Measurements from ENCODE around the gene MAD1L1.
"Not testable (repeated sequence)": the region's sequence is repeated elsewhere in the genome, so short reads cannot be mapped to it uniquely, and the experiment has no call there.

Gene MAD1L1

GRCh38 chr7:1824151-1824881 lies 408.4 kb downstream of the MAD1L1 start:
- not testable (repeated sequence) for DNase-seq (ENCODE audit: low read depth in 2 of 2)

- no peak for DNase-seq (ENCODE audit: low read depth in 2 of 2)
These were observed 409.2 kb downstream of the MAD1L1 start for GRCh38 chr7:1823376-1824150.

GRCh38 chr7:1819259-1819841 lies 413.4 kb downstream of the MAD1L1 start:
- DNase-seq (ENCODE audit: low read depth in 2 of 2), result no peak

DNA sequence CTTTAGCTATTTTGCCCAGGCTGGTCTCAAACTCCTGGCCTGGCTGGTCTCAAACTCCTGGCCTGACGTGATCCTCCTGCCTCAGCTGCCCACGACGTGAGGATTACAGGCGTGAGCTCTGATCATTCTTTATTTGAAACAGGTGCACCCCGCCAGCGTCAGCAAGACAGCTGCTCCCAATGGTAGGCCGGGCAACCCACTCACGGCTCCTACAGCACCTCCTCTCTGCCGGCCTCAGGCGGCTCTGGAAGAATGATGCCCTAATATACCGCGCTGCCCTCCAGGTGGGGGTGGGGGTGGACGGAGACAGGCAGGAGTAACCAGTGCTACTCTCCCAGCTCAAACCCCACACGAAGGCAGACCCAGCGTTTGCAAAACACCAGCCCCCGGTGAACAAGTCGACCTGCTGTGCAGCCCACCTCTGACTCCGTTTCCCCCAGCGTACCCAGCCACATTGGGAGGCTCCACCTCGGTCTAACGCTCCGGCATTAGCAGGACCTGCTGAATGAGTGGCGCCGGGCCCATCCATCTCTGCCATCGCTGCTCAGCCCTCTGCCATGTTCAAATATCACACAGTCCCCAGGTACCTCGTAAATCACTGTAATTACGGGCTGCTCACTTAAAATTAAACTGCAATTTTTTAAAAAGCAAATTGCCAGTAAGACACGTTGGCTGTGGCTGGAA lies 414.0 kb downstream of the MAD1L1 start:
- no peak for DNase-seq (ENCODE audit: low read depth in 2 of 2)

DNA sequence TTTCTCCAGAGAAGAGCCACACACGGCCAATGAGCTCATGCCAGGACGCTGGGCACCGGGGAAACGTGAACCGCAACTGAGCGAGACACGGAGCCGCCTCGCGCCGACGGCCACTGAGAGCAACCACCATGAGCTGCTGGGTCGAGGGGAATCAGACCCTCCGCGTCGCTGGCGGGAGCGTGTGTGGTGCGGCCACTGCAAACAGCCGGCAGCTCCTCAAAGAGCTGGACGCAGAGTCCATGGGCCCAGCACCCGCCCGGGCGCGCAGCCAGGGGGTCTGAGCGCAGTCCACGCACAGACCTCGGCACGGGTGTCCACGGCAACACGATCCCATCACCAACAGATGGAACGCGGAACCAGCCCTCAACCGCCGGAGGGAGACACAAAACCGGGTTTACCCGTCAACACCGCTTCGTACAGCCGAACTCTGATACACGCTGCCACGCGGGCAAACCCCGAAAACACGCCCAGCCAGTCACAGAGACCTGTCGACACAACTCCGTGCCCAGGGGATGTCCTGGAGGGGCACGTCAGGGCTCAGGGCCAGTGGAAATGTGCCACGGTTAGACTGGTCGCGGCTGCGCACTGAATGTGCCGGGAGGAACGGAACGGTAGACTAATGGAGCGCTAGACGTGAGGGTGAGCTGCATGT lies 415.6 kb downstream of the MAD1L1 start:
- no peak for DNase-seq (ENCODE audit: low read depth in 2 of 2)

GRCh38 chr7:1816451-1816850 lies 416.3 kb downstream of the MAD1L1 start:
- DNase-seq (ENCODE audit: low read depth in 2 of 2), result not testable (repeated sequence)

GRCh38 chr7:1815551-1816281 lies 417.0 kb downstream of the MAD1L1 start:
- not testable (repeated sequence) for DNase-seq (ENCODE audit: low read depth in 2 of 2)

- no peak for DNase-seq (ENCODE audit: low read depth in 2 of 2)
These were observed 417.7 kb downstream of the MAD1L1 start for GRCh38 chr7:1815051-1815481.

DNA sequence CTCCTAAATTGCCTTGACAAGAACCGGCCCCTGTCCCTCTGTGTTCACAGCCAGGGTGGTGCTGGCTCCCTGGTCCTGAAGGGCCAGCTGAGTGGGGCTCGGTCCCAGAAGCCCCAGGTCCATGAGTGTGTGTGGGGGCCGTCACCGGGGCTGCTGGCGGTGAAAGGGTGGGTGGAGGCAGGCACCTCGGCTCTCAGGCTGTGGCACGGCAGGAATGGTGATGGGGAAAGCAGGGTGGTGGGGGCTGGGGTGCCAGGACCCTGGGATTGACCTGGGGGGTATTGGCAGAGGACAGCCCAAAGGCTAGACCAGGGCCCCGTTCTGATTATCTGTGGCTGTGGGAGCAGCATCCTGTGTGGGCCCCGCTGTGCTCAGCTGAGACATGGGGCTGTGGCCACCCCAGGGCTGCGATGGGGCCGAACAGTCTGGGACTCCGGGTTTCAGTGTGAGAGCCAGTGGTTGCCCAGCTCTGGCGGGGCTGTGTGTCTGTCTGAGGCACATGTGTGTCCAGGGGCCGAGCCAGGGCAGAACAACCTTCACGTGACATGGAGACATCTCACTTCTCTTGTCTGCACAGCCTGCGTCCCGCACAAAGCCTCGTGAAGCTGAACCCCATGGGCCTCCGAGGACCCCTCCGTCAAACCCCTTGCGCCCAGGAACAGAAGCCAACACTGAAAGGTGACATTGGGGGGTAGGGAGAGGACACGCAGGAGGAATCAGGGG lies 418.5 kb downstream of the MAD1L1 start:
- DNase-seq (ENCODE audit: low read depth in 2 of 2), result no peak

GRCh38 chr7:1813394-1814088 lies 419.2 kb downstream of the MAD1L1 start:
- DNase-seq (ENCODE audit: low read depth in 2 of 2), result no peak

DNA sequence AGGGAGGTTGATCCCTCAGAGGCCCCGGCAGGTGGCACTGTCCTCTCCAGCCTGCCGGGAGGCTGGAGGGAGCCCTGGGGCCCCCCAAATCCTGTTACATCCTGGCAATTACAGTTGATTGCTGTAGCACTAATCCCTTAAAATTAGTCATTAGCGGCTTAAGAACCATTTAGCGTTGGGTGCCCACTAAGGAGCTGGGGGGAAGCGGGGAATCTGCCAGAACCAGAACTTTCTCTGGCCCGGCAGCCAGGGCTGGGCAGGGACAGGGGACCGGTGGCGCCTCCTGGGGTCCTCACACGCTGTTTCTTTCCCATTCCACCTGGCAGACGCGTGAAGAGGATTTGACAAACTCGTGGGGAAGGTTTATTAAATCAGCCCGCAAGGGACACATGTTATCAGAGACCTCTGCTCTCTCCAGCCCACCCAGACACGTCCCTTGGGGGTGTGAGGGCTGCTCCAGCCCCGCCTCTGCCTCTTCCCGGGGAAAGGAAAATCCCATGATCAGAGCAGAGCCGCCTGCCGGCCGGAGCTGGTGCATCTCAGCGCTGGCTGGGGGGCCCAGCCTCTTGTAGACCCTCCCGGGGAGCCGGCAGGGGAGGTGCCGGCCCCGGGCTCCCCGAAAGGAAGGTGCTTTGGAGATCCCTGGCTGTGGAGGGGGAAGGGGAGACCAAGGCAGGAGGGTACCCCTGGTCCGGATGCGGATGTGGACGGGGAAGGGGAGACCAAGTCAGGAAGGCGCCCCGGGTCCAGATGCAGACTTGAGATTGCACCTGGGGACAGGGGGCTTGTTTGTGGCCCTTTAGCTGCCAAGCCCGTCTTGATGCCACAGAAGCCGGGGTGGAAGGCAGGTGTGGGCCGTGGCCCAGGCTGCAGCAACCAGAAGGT lies 420.0 kb downstream of the MAD1L1 start:
- no peak for DNase-seq (ENCODE audit: low read depth in 2 of 2)

DNA sequence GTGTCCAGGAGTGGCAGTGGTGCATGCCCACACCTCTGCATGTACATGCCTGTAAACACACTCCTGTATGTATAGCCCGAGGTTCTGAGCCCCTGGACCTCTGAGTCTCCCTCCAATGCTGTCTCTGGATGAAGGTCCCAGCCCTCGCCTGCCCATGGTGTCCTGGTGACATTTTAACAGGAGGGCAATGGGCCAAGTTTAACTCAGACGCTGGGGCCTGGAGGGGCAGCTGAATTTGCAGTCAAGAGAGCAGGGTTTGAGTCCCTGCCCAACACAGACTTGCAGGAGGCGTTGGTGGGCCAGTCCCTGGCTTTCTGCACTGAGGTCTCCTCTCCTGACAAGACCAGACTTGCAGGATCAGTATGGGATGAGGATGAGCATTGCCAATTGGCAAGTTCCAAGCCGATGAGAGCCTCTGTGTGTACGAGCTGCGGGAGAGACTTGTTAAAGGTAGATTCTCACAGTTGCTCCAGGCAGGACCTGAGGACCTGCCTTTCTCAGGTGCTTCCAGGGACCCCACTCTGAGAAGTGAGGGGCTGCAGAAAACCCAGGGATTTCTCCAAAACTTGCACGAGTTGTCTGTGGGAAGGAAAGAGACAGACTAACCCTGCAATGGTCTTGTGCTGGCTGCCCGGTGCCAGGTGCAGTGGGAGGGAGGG lies 420.8 kb downstream of the MAD1L1 start:
- no peak for DNase-seq (ENCODE audit: low read depth in 2 of 2)

- no peak for DNase-seq (ENCODE audit: low read depth in 2 of 2)
These were observed 421.5 kb downstream of the MAD1L1 start for GRCh38 chr7:1810961-1811849.

- no peak for DNase-seq (ENCODE audit: low read depth in 2 of 2)
These were observed 422.2 kb downstream of the MAD1L1 start for GRCh38 chr7:1810521-1810920.

DNA sequence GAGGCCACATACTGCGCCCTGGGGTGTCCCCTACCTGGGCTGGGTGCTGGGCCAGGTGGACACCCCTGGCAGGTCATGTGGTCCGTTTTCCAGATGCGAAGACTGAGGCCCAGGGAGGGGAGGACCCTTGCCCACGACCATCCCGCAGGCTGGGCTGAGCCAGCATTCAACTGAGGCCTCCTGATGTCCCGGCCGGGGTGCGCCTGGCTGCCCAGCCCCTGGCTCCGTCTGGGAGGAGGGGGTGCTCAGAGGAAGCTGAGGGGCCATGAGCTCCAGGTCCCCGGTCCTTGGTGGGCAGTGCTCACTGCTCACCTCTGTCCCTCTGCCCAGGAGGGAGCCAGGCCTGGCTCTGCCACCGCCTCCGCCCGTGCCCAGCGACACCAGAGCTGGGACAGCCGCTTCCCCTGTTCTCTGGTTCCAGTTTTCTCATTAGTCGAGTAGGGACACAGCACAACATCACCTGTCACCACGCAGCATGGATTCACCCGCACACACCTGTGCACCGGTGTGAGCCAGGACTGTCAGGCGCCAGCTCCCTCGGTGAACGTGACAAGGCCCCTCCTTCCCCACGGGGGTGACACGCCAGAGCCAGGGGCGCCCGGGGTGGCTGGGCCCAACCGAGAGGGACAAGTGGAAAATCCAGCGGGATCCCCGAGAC lies 423.0 kb downstream of the MAD1L1 start:
- no peak for DNase-seq (ENCODE audit: low read depth in 2 of 2)

GRCh38 chr7:1809070-1809469 lies 423.7 kb downstream of the MAD1L1 start:
- DNase-seq (ENCODE audit: low read depth in 2 of 2), result no peak

Data from stimulated activated CD8-positive, alpha-beta memory T cell treated with anti-CD3 and anti-CD28 coated beads, Interleukin-15, amount 100 ng/mL, for 48 hours (primary cell).